GM23338 (cell line): ENCODE data around the gene CAPN15.

Experiments
- CREB1 ChIP-seq: fragments of 250-450 bp; sonication (Bioruptor Pico); IDR thresholded peaks from 2 replicates; pipeline ENCODE4 v1.5.0; 2020; ENCODE audit warnings: low read depth, mild to moderate bottlenecking, moderate library complexity
- ETS1 ChIP-seq: IDR thresholded peaks from 2 replicates; pipeline ENCODE4 v1.6.1; 2016; ENCODE audit warnings: antibody characterized with exemption
- EZH2 ChIP-seq: fragments of 200-600 bp; sonication (generic); IDR thresholded peaks from one replicate; pipeline ENCODE4 v1.8.0; 2017; ENCODE audit warnings: antibody characterized with exemption, mild to moderate bottlenecking, low read depth; ENCODE audit not compliant: unreplicated experiment
- EZH2phosphoT487 ChIP-seq: fragments of 200-600 bp; sonication (generic); IDR thresholded peaks from one replicate; pipeline ENCODE4 v1.8.1; 2018; ENCODE audit warnings: antibody characterized with exemption; ENCODE audit not compliant: unreplicated experiment
- POLR2AphosphoS5 ChIP-seq: IDR thresholded peaks from 2 replicates; pipeline ENCODE4 v1.6.1; 2016; ENCODE audit warnings: antibody characterized with exemption, low read depth
- TF ChIP-seq, protein P1 (sequence below), 2 experiments: fragments of 200-600 bp in 1 of 2; sonication (generic) in 1 of 2; conservative IDR thresholded peaks; 2 replicates each; pipeline versions ENCODE4 v1.5.1 to v1.6.1; 2016 to 2017; ENCODE audit warnings: antibody characterized with exemption in 2 of 2, low read depth in 2 of 2, mild to moderate bottlenecking in 2 of 2, moderate library complexity in 1 of 2
- TF ChIP-seq, protein P2 (sequence below): IDR thresholded peaks from one replicate; pipeline ENCODE4 v1.6.1; 2018; ENCODE audit warnings: antibody characterized with exemption; ENCODE audit not compliant: unreplicated experiment

DNA sequence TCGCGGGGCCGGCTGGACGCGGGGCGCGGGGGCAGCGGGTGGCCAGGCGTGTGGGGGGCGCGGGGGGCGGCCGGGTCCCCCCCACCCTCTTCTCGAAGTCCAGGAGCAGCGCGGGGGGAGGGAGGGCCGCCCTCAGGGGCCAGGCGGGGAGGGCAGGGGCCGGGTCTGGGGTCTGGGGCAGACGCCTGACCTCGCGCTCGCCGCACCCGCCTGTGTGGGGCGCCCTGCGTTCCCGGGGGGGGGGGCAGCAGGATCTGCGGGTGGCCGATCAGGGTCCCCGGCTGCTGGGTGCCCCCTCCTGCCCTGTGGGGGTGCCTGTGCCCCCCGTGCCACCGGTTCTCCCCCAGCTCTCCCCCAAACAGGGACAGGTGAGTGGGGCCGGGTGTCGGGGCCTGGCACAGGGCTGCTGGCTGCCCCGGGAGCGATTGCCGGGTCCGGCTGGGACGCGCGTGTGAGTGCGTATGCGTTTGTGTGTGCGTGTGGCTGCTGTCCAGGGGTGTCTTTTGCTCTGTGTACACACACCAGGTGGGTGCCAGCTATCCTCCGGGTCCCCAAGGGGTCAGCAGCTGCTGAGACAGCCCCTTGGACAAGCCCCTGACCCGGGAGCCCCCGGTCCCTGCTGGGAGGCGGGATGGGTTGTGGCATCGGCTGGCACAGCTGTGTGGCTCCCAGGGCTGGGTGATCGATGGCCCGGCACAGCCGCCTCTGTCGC is 33.3 kb downstream of the CAPN15 start:
- TF ChIP-seq, protein P1, sequence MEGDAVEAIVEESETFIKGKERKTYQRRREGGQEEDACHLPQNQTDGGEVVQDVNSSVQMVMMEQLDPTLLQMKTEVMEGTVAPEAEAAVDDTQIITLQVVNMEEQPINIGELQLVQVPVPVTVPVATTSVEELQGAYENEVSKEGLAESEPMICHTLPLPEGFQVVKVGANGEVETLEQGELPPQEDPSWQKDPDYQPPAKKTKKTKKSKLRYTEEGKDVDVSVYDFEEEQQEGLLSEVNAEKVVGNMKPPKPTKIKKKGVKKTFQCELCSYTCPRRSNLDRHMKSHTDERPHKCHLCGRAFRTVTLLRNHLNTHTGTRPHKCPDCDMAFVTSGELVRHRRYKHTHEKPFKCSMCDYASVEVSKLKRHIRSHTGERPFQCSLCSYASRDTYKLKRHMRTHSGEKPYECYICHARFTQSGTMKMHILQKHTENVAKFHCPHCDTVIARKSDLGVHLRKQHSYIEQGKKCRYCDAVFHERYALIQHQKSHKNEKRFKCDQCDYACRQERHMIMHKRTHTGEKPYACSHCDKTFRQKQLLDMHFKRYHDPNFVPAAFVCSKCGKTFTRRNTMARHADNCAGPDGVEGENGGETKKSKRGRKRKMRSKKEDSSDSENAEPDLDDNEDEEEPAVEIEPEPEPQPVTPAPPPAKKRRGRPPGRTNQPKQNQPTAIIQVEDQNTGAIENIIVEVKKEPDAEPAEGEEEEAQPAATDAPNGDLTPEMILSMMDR (conservative IDR thresholded peaks at IDR 0.05; ENCODE audit: low read depth in 2 of 2), result 0 out of 4 replicates have a peak, but pooled peaks of 1 of the 2 experiments have one; percentile 19
- TF ChIP-seq EZH2, result no peak
- TF ChIP-seq POLR2AphosphoS5, result no peak
- no peak for TF ChIP-seq ETS1
- TF ChIP-seq, protein P2, sequence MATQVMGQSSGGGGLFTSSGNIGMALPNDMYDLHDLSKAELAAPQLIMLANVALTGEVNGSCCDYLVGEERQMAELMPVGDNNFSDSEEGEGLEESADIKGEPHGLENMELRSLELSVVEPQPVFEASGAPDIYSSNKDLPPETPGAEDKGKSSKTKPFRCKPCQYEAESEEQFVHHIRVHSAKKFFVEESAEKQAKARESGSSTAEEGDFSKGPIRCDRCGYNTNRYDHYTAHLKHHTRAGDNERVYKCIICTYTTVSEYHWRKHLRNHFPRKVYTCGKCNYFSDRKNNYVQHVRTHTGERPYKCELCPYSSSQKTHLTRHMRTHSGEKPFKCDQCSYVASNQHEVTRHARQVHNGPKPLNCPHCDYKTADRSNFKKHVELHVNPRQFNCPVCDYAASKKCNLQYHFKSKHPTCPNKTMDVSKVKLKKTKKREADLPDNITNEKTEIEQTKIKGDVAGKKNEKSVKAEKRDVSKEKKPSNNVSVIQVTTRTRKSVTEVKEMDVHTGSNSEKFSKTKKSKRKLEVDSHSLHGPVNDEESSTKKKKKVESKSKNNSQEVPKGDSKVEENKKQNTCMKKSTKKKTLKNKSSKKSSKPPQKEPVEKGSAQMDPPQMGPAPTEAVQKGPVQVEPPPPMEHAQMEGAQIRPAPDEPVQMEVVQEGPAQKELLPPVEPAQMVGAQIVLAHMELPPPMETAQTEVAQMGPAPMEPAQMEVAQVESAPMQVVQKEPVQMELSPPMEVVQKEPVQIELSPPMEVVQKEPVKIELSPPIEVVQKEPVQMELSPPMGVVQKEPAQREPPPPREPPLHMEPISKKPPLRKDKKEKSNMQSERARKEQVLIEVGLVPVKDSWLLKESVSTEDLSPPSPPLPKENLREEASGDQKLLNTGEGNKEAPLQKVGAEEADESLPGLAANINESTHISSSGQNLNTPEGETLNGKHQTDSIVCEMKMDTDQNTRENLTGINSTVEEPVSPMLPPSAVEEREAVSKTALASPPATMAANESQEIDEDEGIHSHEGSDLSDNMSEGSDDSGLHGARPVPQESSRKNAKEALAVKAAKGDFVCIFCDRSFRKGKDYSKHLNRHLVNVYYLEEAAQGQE, result no peak
- no peak for TF ChIP-seq CREB1 (CRISPR knock-in tag)
- no peak for TF ChIP-seq EZH2phosphoT487
